Bronchial epithelial cell (primary cell): ENCODE measurements around the gene OR2T3. TPM values are rescaled to one million over a fixed set of nuclear protein-coding genes. Genes with fewer than 3 reads are reported as not detected.
"Not testable (repeated sequence)": the region's sequence is repeated elsewhere in the genome, so short reads cannot be mapped to it uniquely, and the experiment has no call there.

Source experiments
- DNase-seq: peaks from one replicate; pipeline ENCODE4 v3.0.0-alpha.2; 2010; ENCODE audit warnings: low read depth
- FAIRE-seq: peaks from 2 replicates; lab custom pipeline; 2011; peaks lifted over from hg19 to GRCh38; lab: Jason Lieb, UNC
- H3K27me3 ChIP-seq: 2 replicates; pipeline ENCODE4 v1.5.1; 2011; ENCODE audit warnings: low read length; ENCODE audit not compliant: control insufficient read depth, insufficient read depth
- H3K36me3 ChIP-seq: 2 replicates; pipeline ENCODE4 v1.5.1; 2011; ENCODE audit warnings: low read length; ENCODE audit not compliant: control insufficient read depth, insufficient read depth
- H3K4me3 ChIP-seq: 2 replicates; pipeline ENCODE4 v1.5.1; 2011; ENCODE audit warnings: mild to moderate bottlenecking, low read depth, low read length, control low read depth
- total RNA-seq: library from RNA; depleted of rRNA; stranded (reverse); fragments of >200 nt; gene quantifications from 2 replicates; pipeline ENCODE4 v1.2.1, GENCODE V29; 2014
- TF ChIP-seq, protein P1 (sequence below): IDR thresholded peaks from 2 replicates; pipeline ENCODE4 v1.5.1; 2011; ENCODE audit warnings: mild to moderate bottlenecking, moderate library complexity, low read length, control low read depth, inconsistent platforms; ENCODE audit not compliant: insufficient read depth, severe bottlenecking

OR2T3 gene
- total RNA-seq, 1 donor from 2014 or later: not detected

DNA sequence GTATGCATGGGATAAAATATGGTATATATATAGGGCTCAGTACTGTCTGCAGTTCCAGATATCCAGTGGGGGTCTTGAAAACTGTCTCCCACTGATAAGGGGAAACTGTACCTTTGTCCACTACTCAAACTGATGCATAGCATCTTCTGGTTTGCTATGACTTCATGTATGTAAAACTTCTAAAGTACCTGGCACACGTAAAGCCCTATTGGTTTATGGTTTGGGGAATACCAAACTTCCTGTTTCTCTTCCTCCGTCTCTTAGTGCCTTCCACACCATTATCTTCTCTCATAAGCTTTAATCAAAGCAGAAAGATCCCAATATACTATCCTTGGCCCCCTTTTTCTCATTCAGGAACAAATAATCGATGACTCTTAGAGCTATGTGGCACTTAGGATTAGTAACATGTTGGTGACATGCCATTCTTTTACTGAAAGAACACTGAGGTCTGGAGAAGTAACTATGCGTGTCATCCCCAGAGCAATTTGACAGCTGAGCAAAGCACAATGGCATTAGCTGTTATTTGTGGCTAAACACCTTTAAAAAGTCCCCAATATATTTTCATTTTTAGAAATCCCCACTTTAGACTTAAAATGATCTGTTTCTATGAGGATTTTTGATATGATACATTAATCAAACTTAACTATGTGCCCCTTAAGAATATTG is 24.6 kb upstream of the OR2T3 start:
- not testable (repeated sequence) for H3K36me3 ChIP-seq, DNase-seq, H3K27me3 ChIP-seq, FAIRE-seq, H3K4me3 ChIP-seq

DNA sequence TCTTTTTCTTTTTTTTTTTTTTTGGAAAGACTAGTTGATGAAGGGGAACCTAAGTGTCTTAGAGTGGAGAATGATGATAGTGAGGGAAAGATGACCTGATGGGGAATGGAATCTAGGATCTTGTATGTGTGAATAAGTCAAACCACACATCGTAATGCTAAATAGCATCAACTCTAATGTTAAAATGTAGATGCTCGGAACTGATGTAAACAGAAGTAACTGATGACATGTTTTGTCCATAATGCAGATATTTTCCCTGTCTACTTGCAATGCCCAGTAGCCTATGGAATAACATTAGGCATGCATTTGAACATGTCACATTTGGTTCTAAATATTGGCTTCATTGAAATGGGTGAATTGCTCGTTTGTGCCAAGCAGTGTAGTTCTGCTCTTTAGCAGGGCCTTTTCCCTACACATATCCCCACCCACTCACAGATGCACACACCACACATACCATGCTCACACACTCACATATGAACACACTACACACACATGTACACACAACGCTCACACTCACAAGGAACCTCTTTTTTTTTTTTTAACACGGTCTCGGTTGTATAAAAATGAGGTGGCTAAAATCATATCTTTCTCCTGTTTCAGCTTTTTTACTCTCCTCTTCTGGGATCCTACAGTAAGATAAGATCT is 23.2 kb upstream of the OR2T3 start:
- not testable (repeated sequence) for H3K36me3 ChIP-seq, H3K4me3 ChIP-seq, H3K27me3 ChIP-seq, DNase-seq
- peak; percentile 62 for FAIRE-seq

DNA sequence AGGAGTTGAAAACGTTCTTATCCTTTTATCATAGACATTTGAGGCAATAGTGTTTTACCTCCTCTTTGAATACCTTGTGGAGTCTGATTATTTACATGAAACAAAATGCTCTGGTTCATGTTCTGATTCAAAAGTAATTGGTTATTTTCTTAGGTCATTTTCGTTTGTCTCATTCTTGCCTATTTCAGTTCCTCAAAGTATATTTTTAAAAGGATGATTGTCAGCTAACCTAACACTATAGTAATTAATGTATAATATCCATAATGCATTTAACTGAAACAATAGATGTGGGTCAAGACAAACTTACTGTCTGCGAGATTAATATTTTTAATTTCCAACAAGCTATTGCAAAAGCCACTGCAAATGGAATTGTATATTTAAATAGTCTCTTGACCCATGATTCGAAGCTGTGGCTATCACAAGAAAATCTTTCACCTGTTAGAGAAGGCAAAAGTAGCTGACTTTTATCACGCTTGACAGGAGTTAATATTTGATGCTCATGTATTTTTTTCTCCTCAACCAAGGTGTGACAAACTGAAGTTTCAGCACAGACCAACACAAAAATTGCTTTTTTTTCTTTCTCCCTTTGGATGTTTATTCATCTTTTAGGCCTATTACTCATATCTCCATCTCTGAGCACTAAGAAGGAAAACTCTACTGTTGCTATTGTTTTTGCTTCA is 22.5 kb upstream of the OR2T3 start:
- not testable (repeated sequence) for H3K36me3 ChIP-seq, FAIRE-seq, H3K27me3 ChIP-seq, H3K4me3 ChIP-seq, DNase-seq

DNA sequence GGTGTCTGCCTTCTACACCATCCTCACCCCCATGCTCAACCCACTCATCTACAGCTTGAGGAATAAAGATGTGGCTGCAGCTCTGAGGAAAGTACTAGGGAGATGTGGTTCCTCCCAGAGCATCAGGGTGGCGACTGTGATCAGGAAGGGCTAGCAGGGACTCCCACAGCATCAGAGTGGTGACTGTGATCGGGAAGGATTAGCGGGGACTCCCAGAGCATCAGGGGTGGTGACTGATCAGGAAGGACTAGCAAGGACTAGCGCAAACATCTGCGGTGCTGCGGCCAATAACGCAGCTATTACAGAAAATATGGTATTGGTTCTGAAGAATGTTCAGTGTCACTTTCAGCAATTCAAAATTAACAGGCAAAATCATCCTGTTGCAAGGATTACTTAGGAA is 19.5 kb upstream of the OR2T3 start:
- H3K27me3 ChIP-seq, DNase-seq, H3K36me3 ChIP-seq, H3K4me3 ChIP-seq: not testable (repeated sequence)
- FAIRE-seq: peak; percentile 40

DNA sequence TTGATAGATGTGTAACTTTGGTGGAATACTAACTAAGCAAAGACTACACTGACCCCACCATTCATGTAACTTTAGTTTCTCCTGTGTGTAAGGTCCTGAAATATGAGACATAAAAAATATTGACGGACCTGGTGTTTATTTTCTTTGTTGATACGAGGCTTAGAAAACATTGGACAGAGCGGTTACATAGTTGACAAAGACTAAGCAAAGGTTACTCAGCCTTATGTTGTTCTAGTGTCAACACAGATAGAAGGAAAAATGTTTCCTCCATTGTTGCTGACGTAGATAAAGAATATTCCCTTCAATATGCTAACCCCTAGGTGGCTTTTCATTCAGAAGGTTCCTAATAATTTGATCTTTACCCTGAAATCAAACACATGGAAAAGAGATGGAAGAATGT is 18.1 kb upstream of the OR2T3 start:
- not testable (repeated sequence) for H3K4me3 ChIP-seq, DNase-seq, H3K27me3 ChIP-seq, H3K36me3 ChIP-seq
- peak; percentile 18 for FAIRE-seq

DNA sequence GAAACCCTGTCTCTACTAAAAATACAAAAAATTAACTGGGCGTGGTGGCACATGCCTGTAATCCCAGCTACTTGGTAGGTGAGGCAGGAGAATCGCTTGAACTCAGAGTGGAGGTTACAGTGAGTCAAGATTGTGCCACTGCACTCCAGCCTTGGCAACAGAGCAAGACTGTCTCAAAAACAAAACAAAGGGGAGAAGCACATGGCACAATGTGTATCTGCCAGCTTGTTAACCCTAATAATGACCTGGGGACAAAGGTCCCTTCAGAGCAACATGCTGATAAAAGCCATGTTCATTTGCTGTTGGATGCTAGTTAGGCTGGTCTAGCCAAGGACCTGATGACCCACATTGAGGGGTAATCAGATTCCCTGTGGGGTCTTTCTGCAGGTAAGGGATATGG is 16.5 kb upstream of the OR2T3 start:
- H3K27me3 ChIP-seq, H3K36me3 ChIP-seq, DNase-seq, H3K4me3 ChIP-seq: not testable (repeated sequence)
- peak; percentile 76 for FAIRE-seq

DNA sequence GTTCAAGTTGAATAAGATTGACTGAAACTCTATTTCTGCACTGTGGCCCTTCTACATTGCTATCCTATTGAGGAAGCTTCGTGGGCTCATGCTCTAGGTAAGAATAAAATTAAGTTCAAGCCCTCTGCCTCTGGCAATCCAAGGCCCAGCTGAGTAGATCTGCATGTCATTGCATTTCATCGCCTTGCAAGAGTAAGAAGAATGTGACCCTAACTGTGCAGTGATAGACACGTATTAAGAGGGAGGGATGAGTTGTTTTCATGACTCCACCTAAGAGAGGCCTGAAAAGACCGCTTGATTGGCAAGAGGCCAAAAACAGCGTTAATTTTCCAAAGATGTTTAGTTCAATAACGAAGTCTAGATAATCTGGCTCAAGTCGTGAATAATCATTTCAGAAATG is 14.0 kb upstream of the OR2T3 start:
- not testable (repeated sequence) for H3K27me3 ChIP-seq, DNase-seq, H3K4me3 ChIP-seq, H3K36me3 ChIP-seq
- FAIRE-seq: peak; percentile 40

DNA sequence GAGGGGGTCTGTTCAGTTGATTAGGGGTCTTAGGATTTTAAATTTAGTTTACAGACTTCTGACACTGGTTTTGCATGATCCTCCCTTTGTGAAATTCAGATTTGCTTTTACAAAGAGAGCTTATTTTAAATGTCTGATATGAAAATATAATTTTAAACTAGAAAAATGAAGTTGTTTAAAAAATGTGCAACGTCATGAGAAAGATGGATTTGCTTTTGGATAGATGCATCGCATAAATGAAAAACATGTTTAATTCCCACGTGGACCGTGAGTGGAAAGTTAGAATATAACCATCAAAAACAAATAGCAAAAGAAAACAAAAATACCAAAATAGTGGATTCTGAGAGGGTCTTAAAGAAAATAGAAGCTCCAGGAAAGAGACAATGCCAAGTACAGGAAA is 2.0 kb upstream of the OR2T3 start:
- FAIRE-seq: no peak
- TF ChIP-seq, protein P1, sequence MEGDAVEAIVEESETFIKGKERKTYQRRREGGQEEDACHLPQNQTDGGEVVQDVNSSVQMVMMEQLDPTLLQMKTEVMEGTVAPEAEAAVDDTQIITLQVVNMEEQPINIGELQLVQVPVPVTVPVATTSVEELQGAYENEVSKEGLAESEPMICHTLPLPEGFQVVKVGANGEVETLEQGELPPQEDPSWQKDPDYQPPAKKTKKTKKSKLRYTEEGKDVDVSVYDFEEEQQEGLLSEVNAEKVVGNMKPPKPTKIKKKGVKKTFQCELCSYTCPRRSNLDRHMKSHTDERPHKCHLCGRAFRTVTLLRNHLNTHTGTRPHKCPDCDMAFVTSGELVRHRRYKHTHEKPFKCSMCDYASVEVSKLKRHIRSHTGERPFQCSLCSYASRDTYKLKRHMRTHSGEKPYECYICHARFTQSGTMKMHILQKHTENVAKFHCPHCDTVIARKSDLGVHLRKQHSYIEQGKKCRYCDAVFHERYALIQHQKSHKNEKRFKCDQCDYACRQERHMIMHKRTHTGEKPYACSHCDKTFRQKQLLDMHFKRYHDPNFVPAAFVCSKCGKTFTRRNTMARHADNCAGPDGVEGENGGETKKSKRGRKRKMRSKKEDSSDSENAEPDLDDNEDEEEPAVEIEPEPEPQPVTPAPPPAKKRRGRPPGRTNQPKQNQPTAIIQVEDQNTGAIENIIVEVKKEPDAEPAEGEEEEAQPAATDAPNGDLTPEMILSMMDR: no peak

DNA sequence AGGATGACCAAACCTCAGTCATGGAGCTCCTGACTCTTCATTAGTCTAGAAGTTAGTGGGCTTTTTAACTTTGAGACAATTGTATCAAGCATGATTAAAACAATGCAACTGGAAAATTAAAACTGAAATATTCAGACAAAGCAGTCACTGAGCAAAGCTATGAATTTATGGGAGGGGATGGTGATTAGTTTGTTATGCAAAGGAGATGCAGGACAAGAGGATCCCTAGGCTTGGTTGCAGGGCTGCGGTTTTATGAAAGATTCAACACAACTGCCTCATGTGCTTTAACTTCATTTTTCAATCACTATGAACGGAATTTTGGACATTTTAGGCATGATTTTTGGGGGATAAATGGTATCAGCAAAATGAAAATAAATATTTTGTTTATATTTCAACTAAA is 1.0 kb upstream of the OR2T3 start:
- not testable (repeated sequence) for DNase-seq, H3K36me3 ChIP-seq, H3K27me3 ChIP-seq, FAIRE-seq, H3K4me3 ChIP-seq

More for the DNA sequence above, 2.0 kb upstream of the OR2T3 start:
- Histone ChIP-seq H3K36me3 (no peaks in the 10 kb centered on the region), H3K27me3 (no peaks in the 10 kb centered on the region), H3K4me3 (no peak overlapping the region)
- no peak for DNase-seq

DNA sequence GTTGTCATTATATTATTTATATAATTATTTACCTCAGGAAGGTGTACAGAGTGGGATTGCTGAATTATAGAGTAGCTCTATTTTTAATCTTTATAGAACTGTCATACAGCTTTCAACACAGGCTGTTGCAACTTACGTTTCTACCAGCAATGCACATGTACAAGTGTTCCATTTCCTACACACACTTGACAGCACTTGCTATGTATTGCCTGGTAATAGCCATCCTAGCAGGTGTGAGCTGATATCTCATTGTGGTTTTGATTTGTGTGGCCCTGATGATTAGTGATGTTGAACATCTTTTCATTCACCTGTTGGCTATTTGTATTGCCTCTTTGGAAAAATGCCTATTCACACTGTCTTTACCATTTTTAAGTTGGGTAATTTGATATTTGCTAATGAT is 2.5 kb downstream of the OR2T3 start:
- H3K27me3 ChIP-seq, H3K4me3 ChIP-seq, DNase-seq, FAIRE-seq, H3K36me3 ChIP-seq: not testable (repeated sequence)

DNA sequence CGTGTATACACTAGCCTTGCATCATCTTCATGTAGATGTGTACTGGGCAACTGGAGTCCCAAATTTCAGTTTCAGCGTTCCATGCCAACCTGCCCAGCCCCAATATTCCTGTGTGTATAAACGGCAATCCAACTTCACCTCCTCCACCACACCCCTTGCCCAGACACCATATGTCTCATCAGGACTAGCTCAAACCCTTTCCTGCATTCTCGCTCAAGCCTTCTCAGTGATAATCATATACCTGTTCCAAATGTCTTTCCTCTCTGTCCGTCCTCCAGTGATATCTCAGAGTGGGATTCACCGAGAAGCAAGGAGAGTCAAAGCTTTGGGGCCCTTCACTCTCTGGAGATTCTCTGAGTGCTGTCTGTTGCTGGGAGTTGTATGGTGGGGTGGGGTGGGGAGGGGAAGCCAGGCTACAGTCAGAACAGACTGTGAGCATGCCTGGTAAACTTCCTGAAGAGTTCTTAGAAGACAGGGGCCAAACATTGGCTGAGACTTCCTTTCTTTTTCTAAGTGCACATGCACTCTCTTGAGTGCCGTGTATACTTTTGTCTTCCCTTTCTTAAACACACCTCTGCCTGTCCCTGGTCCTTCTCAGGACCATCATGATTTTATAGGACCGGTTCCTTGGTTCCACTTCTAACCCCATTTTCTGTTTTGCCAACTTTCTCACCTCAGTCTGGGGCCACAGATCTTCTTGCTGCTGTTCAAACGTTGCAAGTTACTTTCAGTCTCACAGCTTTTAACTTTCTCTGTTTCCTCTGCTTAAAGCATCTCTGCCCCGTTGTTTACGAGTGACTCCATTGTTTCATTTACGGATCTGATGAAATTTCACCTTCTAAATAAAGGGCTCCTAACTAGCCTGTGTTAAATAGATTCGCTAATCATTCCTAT is 8.8 kb downstream of the OR2T3 start:
- H3K36me3 ChIP-seq, H3K27me3 ChIP-seq, FAIRE-seq, DNase-seq, H3K4me3 ChIP-seq: not testable (repeated sequence)

DNA sequence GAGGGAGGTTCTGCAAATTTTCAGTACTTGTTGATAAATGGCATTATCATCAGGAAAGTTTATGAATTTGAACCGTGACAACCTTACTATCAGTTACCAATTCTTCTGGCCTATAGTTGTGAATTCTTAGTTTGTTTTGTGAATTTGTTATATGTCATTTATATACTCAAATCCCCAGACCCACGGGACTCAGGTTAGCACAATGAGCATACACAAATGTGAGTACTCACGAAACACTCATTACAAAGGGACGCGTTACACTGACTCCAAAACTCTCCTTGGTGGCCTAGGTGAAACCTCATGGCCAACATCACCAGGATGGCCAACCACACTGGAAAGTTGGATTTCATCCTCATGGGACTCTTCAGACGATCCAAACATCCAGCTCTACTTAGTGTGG is 15.1 kb downstream of the OR2T3 start, which contains the start of gene OR2T5:
Gene OR2T5, plus strand, starts transcription at position 301 of the 400 bp plus-strand sequence. Its CDS starts 0 bp downstream, at position 301.
- not testable (repeated sequence) for FAIRE-seq, H3K27me3 ChIP-seq, H3K4me3 ChIP-seq, H3K36me3 ChIP-seq, DNase-seq
